Activated T-cell treated with anti-CD3 and anti-CD28 coated beads, Interleukin-2, amount 50 U/mL, for 72 hours (primary cell): ENCODE measurements around the gene PUDP. TPM values are rescaled to one million over a fixed set of nuclear protein-coding genes. Genes with fewer than 3 reads are reported as not detected.

ENCODE experiments used
- ATAC-seq, 2 donors: fragments of 150-1000 bp; cut with Tn5 transposase; replicated peaks in 1 of 2; 2 replicates each; pipeline ENCODE4 v1.10.0; 2021; ENCODE audit warnings: moderate library complexity in 2 of 2, mild to moderate bottlenecking in 1 of 2
- DNase-seq, 2 donors: peaks; one replicate each; pipeline ENCODE4 v3.0.0; 2021 to 2022; ENCODE audit warnings: mixed read lengths in 1 of 2
- H3K27ac Mint-ChIP-seq: one replicate; pipeline ENCODE4 v1.8.0; 2022; ENCODE audit warnings: mild to moderate bottlenecking, moderate library complexity, mixed read lengths
- H3K27me3 Mint-ChIP-seq: one replicate; pipeline ENCODE4 v1.8.0; 2022; ENCODE audit warnings: low read depth, mixed read lengths
- H3K36me3 Mint-ChIP-seq, 2 donors: one replicate each; pipeline ENCODE4 v1.8.0; 2022; ENCODE audit warnings: mixed read lengths in 2 of 2, mild to moderate bottlenecking in 1 of 2; ENCODE audit not compliant: insufficient read depth in 2 of 2
- H3K4me1 Mint-ChIP-seq: one replicate; pipeline ENCODE4 v1.8.0; 2022; ENCODE audit warnings: low read depth, mixed read lengths
- H3K4me3 Mint-ChIP-seq, 2 donors: one replicate each; pipeline ENCODE4 v1.8.0; 2022; ENCODE audit warnings: mild to moderate bottlenecking in 2 of 2, mixed read lengths in 2 of 2, moderate library complexity in 2 of 2
- H3K9me3 Mint-ChIP-seq, 2 donors: one replicate each; pipeline ENCODE4 v1.8.0; 2022; ENCODE audit warnings: mixed read lengths in 2 of 2
- total RNA-seq, 2 donors: library from RNA; stranded (reverse); gene quantifications; one replicate each; pipeline ENCODE4 v1.2.3, GENCODE V29; 2022

Gene PUDP
- total RNA-seq, 2 donors from 2014 or later: 13.2 to 22.3 TPM

DNA sequence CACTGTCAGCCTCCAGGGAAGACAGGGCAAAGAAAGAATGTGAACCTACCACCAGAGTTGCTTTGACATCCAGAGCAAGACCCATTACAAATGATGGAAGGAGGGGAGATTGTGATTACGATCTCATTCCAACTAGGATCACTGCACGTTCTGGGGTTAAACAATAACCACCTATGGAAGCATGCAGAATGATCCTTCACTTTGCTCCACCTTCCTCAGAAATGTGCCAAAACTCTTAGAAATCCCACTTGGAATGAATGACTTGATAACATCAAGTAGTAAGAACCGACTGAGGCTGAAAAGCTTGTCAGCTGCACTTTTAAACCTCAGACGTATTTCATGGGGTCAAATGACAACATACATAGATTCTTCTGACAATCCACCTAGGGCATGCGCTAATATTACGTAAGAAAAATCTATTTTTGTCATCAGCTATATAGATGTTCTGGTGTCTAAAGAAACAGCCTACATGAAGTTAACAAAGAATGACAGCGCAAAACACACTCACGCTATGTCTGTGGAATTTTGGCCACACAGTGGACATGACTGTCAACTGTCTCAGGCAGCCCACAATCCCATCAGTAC lies 3.9 kb downstream of the PUDP start:
- no peaks in the 10 kb centered on the region for H3K27me3 Mint-ChIP-seq
- no peak overlapping the region for H3K27ac Mint-ChIP-seq
- no peak overlapping the region for H3K4me3 Mint-ChIP-seq
- no peaks in the 10 kb centered on the region for H3K36me3 Mint-ChIP-seq
- DNase-seq (no peak), ATAC-seq (no peak)
- peaks cover 37% of the 10 kb centered on the region for H3K4me1 Mint-ChIP-seq
- H3K9me3 Mint-ChIP-seq: no peaks in the 10 kb centered on the region

DNA sequence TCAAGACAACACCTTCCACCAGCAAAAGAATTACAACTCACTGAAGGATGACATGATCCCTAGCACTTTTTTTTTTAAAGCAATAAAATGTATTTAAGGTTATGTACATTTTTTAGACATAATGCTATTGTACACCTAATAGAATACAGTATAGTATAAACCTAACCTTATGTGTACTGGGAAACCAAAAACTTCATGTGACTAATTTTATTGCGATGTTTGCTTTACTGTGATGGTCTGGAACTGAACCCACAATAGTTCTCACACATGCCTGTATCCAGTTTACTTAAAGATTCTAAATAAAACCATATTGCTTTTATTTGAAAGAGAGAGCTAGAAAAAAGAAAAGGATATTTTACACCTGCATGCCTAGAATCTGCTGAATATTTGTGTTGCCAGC lies 4.9 kb downstream of the PUDP start:
- Mint-ChIP-seq H3K9me3 (no peaks in the 10 kb centered on the region), H3K4me1 (peaks cover 41% of the 10 kb centered on the region), H3K27ac (no peak overlapping the region), H3K4me3 (no peak overlapping the region), H3K27me3 (no peaks in the 10 kb centered on the region), H3K36me3 (no peaks in the 10 kb centered on the region)
- DNase-seq: no peak
- ATAC-seq: no peak

DNA sequence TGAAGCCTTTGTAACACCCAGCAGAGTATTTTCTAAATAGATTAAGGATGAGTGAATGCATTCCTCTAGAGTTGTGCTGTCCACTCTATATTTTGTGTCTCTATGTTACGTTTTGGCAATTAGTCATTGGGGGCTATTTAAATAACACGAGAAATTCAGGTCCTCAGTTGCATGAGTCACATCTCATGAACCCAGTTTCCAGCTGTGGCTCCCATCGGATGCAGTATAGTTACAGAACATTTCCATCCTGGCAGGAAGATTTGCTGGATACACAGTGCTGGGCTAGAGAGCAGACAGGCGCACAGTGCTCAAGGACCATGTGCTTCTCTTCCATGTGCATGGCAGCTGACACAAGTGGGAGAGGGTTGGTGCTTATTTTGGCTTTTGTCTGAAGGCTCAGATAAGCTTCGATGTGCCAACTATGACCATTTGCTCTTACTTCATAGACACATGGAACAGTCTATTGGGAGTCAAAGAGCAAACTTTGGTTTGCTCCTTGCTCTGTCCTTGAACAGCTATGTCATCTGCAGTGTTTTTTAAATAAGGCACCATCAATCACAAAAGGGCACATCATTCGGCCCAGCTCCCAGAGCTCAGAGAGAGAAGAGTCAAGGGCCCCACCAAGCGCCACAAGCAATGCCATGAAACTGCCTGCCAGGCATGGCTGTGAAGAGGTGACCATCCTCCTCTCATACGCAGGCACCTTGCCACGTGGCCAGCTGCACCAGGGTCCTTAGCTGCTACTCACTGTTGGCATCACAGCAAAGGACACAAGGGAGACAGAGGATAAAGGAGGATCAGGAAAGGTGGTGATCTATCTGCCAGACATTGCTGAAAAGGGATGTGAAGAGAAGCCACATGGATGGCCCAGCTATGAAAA lies 8.5 kb downstream of the PUDP start:
- Mint-ChIP-seq H3K27ac (no peak overlapping the region), H3K4me1 (peaks cover 37% of the 10 kb centered on the region), H3K4me3 (no peak overlapping the region), H3K36me3 (no peaks in the 10 kb centered on the region), H3K27me3 (no peaks in the 10 kb centered on the region), H3K9me3 (no peaks in the 10 kb centered on the region)
- ATAC-seq (no peak), DNase-seq (no peak)

DNA sequence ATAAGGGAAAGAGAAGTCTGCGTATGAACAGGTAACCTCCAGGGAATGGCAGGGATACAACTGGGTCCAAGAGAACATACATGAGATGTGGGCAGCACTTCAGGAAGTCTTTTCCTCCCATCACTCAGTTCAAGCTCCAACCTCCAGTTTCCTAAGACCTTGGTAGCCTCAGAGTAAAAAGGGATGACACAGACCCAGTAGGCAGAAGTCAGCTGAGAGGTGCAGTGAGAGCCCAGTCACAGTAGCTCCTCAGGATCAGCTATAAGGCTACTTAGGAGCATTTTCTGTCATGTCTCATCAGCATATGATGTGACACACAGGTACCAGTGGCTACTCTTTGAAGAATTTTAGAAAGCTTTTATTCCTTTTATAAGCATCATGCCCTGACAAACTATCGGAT lies 13.0 kb downstream of the PUDP start:
- H3K4me3 Mint-ChIP-seq: no peak overlapping the region
- peaks cover 42% of the 10 kb centered on the region for H3K4me1 Mint-ChIP-seq
- DNase-seq (no peak), ATAC-seq (no peak)
- H3K27ac Mint-ChIP-seq: no peak overlapping the region
- H3K9me3 Mint-ChIP-seq: no peaks in the 10 kb centered on the region
- H3K27me3 Mint-ChIP-seq: no peaks in the 10 kb centered on the region
- peaks cover 0 to 1% of the 10 kb centered on the region in 2 donors for H3K36me3 Mint-ChIP-seq

DNA sequence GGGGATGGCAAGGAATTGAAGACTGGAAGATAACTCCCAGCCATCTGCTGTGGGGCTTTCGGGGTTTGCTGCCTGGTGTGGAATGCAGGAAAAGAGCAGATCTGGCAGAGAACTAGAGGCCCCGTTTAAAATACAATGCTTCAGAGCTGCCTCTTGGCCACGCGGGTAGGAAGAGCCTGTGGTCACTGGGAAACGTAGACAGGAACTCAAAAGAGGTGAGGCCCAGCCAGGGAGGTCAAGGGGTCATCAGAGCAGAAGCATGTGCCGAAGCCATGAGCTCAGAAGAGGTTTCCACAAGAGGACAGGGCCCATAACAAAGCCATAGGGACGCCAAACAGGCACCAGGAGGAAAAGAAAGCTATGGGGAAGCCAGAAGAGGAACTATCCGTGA lies 14.9 kb downstream of the PUDP start:
- Mint-ChIP-seq H3K4me3 (no peak overlapping the region), H3K9me3 (no peaks in the 10 kb centered on the region), H3K4me1 (peaks cover 31% of the 10 kb centered on the region), H3K36me3 (peaks cover 0 to 1% of the 10 kb centered on the region in 2 donors), H3K27me3 (no peaks in the 10 kb centered on the region), H3K27ac (no peak overlapping the region)
- DNase-seq (no peak), ATAC-seq (no peak)

DNA sequence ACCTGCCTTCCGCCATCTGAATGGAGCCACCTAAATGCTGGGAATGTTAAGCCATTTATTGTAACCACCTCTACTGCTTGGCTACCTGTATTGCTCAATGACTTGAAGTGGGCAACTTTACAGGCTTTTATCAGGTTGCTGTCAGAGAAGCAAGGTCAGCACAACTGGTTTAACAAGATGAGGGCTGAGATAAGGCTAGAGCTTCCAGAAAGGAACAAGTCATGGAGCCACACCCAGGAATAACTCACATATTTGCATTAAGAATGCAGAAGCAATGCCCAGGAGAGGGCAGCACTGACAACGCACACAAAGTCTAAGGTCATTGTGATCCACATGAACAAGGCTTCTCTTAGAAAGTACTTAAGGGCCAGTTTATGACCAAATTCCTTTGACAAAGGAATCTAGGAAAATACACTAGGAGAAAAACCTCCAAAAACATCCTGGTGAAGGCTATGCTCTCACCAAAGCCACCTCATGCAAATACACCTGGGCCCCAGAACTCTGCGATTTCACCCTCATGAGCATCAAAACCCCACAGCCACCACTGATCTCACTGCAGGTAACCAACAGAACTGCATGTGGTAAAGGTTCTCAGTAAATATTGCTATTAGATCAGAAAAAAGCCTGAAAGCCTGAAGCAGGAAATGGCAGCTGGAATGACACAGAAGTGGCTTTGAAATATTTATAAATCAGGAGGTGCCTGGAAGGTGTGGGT lies 15.5 kb downstream of the PUDP start:
- peak in 1 of 2 donors; percentile 44 for ATAC-seq
- Mint-ChIP-seq H3K36me3 (peaks cover 0 to 1% of the 10 kb centered on the region in 2 donors), H3K27ac (no peak overlapping the region)

DNA sequence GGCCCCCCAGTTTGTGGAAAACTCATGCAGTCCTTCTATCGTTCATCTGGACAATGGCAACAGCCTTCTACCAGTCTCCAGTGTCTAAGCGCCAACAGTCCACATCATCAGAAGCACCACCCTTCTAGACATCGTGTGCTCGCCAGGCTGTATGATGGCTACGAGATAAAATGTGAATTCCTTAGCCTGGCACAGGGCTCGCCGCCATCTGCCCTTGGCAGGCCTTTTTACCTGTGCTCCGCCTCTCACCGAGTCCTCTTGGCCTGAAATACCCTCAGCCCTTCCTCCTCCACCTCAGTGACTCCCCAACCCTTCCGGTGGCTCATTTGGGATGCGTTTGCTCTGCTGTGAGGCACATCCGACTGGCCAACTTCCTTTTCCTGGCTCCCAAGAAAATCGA lies 16.3 kb downstream of the PUDP start:
- no peak overlapping the region for H3K4me3 Mint-ChIP-seq
- no peak for DNase-seq
- H3K27me3 Mint-ChIP-seq: no peaks in the 10 kb centered on the region
- ATAC-seq: no peak
- H3K36me3 Mint-ChIP-seq: peaks cover 0 to 1% of the 10 kb centered on the region in 2 donors
- H3K9me3 Mint-ChIP-seq: no peaks in the 10 kb centered on the region
- H3K4me1 Mint-ChIP-seq: peaks cover 25% of the 10 kb centered on the region
- no peak overlapping the region for H3K27ac Mint-ChIP-seq

More for the DNA sequence above, 15.5 kb downstream of the PUDP start:
- no peak overlapping the region for H3K4me3 Mint-ChIP-seq
- no peaks in the 10 kb centered on the region for H3K27me3 Mint-ChIP-seq
- H3K4me1 Mint-ChIP-seq: peaks cover 26% of the 10 kb centered on the region
- no peaks in the 10 kb centered on the region for H3K9me3 Mint-ChIP-seq
- DNase-seq: peak; percentile 4 to 25

DNA sequence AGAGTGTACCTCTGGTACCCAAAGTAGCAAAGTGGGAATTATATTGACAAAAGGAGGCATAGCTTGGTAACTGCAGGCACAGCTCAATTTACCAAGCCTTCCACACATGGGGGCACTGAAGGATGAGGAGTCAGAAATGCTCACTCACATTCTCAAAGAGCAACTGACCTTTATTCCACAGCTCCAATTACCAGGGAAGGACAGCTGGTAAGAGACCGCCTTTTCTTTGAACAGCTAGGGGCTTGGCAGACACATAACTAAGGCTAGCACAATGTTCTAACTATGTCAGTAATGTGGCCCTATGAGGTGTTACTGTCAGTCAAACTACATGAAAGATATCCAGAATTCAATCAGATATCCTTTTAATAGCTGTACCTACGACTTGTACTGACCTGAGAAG lies 20.9 kb downstream of the PUDP start:
- H3K4me3 Mint-ChIP-seq: no peak overlapping the region
- ATAC-seq (no peak), DNase-seq (no peak)
- H3K27ac Mint-ChIP-seq: no peak overlapping the region
- H3K4me1 Mint-ChIP-seq: peaks cover 7% of the 10 kb centered on the region
- peaks cover 1 to 9% of the 10 kb centered on the region in 2 donors for H3K36me3 Mint-ChIP-seq
- no peaks in the 10 kb centered on the region for H3K9me3 Mint-ChIP-seq
- no peaks in the 10 kb centered on the region for H3K27me3 Mint-ChIP-seq

DNA sequence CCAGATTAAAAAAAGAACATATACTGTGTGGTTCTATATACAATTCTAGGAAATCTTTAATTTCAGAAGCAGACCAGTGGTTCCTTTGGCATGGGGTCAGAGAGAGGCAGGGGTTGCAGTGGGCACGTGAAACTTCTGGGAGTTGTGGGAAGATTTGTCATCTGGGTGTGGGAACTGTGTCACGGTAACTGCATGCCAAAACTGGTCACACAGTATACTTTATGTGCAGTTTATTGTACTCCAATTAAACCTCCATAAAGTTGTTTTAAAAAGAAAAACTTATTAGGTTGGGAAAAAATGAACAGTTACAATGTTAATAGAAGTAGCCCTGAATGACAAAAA lies 27.1 kb downstream of the PUDP start:
- Mint-ChIP-seq H3K36me3 (peaks cover 0 to 11% of the 10 kb centered on the region in 2 donors), H3K9me3 (no peaks in the 10 kb centered on the region), H3K4me1 (peaks cover 20% of the 10 kb centered on the region), H3K4me3 (no peak overlapping the region), H3K27ac (no peak overlapping the region), H3K27me3 (no peaks in the 10 kb centered on the region)
- no peak for DNase-seq
- no peak for ATAC-seq

DNA sequence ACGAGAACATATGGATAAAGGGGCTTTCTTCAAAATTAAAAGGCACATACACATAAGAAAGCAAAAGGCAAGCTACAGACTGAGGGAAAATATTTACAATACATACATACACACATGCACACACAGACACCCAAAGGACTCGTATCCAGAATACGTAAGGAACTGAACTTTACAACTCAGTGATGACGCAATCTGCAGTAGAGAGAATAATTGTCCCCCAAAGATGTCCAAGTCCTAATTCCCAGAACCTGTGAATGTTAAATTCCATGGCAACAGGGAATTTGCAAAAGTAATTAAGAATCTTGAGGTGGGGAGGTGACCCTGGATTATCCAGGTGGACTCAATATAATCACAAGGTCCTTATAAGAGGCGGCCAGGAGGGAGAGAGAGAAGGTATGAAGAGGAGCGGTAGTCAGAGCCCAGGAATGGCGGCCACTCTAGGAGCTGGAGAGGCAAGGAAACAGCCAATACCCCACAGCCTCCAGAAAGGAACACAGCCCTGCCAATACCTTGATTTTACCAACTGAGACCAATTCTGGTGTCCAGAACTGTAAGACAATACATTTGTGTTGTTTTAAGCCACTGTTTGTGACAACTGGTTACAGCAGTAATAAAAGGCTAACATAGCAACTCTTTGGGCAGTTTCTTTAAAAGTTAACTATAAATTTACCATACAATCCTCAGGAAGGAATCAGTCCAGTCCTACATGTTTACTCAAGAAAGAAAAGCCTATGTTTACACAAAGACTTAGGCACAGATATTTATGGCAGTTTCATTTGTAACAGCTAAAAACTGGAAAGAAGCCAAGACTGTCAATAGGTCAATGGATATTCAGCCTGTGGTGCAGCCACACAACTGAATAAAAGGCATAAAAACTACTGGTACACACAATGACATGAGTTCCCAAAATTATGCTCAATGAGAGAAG lies 27.7 kb downstream of the PUDP start:
- no peak for DNase-seq
- Mint-ChIP-seq H3K36me3 (peaks cover 0 to 8% of the 10 kb centered on the region in 2 donors), H3K4me3 (no peak overlapping the region), H3K9me3 (no peaks in the 10 kb centered on the region), H3K27me3 (no peaks in the 10 kb centered on the region), H3K27ac (no peak overlapping the region), H3K4me1 (peaks cover 25% of the 10 kb centered on the region)
- ATAC-seq: no peak

DNA sequence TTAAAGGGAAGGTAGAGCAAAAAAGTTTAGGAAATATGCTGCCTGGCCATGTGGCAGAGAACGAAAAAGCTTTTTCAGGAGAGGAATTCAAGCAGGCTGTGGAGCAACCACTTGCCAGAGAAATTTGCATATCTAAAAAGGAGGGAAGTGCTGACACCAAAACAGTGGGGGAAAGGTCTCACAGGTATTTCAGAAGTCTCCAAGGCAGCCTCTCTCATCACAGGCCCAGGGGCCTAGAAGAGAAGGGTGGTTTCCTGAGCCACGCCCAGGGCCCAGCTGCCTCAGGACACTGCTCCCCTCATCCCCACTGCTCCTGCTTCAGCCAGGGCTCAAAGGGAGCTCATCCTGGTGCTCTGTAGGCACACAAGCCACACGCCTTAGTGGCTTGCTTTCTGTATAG lies 30.4 kb downstream of the PUDP start:
- H3K36me3 Mint-ChIP-seq: peaks cover 2 to 5% of the 10 kb centered on the region in 2 donors
- no peak for ATAC-seq
- DNase-seq: no peak
- no peaks in the 10 kb centered on the region for H3K27me3 Mint-ChIP-seq
- H3K4me3 Mint-ChIP-seq: no peak overlapping the region
- H3K4me1 Mint-ChIP-seq: peaks cover 18% of the 10 kb centered on the region
- H3K9me3 Mint-ChIP-seq: no peaks in the 10 kb centered on the region
- H3K27ac Mint-ChIP-seq: no peak overlapping the region

DNA sequence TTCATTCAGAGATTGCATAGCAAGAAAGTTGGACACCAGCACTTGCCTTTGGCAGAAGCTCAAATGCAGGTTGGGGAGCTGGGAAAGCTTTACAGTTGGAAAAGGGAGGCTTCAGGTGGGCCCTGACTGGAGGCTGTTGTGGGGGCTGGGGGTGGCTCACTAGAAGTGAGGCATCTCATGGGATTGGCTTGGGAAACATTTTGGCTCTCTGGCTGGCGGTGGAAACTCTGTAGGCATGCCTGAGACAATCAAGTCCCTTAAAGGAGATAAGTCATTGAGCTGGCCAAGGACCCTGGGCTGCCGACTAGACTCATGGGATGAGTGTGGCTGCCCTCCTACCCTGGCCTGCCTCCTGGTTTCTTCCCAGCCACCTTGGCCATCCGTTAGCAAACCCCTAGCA lies 31.9 kb downstream of the PUDP start:
- H3K27me3 Mint-ChIP-seq: no peaks in the 10 kb centered on the region
- H3K4me1 Mint-ChIP-seq: peaks cover 18% of the 10 kb centered on the region
- no peak overlapping the region for H3K27ac Mint-ChIP-seq
- peaks cover 2 to 5% of the 10 kb centered on the region in 2 donors for H3K36me3 Mint-ChIP-seq
- no peaks in the 10 kb centered on the region for H3K9me3 Mint-ChIP-seq
- ATAC-seq: no peak
- no peak overlapping the region for H3K4me3 Mint-ChIP-seq
- no peak for DNase-seq
